ENCODE results near the gene OR2F1. TPM values are rescaled to one million over a fixed set of nuclear protein-coding genes. Genes with fewer than 3 reads are reported as not detected.

Gene OR2F1
- total RNA-seq, 1 donor from 2014 or later = not detected

- Mint-ChIP-seq H3K9me3 (peaks cover 5% of the 10 kb centered on the region), H3K27me3 (peaks cover 5% of the 10 kb centered on the region), H3K36me3 (ENCODE audit: low read depth) (no peaks in the 10 kb centered on the region), H3K4me3 (no peak overlapping the region), H3K27ac (no peak overlapping the region), H3K4me1 (no peaks in the 10 kb centered on the region)
- TF ChIP-seq CTCF (IDR thresholded peaks at IDR 0.05) = no peak
- POLR2A ChIA-PET = interaction anchor here (0.6 kb wide), 1 partner anchor 1065 kb away, joined by 4 read pairs; no protein-coding TSS in a partner anchor
- intact Hi-C loops (cut with micrococcal nuclease) = no loop called here
- CTCF ChIA-PET = no interaction called here
- DNase-seq = no peak
- no peak for ATAC-seq (ENCODE audit: low read depth)
Measured at GRCh38 chr7:143929224-143929920, 25.3 kb upstream of the OR2F1 start.

- Mint-ChIP-seq H3K4me3 (no peak overlapping the region), H3K9me3 (peaks cover 5% of the 10 kb centered on the region), H3K27ac (no peak overlapping the region), H3K4me1 (no peaks in the 10 kb centered on the region), H3K27me3 (peaks cover 19% of the 10 kb centered on the region), H3K36me3 (ENCODE audit: low read depth) (no peaks in the 10 kb centered on the region)
- DNase-seq (no peak), ATAC-seq (ENCODE audit: low read depth) (no peak)
- ChIA-PET CTCF (no interaction called here), POLR2A (interaction anchor here (0.6 kb wide), 1 partner anchor 197 kb away, joined by 4 read pairs; no protein-coding TSS in a partner anchor)
- intact Hi-C loops (cut with micrococcal nuclease) = no loop called here
- no peak for TF ChIP-seq CTCF (IDR thresholded peaks at IDR 0.05)
Measured at GRCh38 chr7:143931739-143932138, 22.9 kb upstream of the OR2F1 start.

GRCh38 chr7:143934526-143935325, 19.9 kb upstream of the OR2F1 start, which contains the start of gene OR2F2:
Gene OR2F2 (plus strand): TSS chr7:143935233. CDS start chr7:143935233, 0 bp downstream.
- TF ChIP-seq CTCF (IDR thresholded peaks at IDR 0.05) = no peak
- H3K27ac Mint-ChIP-seq = no peak within 1 kb of the TSS
- CTCF ChIA-PET = no interaction called here

GRCh38 chr7:143936087-143937009, 18.3 kb upstream of the OR2F1 start:
- Mint-ChIP-seq H3K27me3 (peaks cover 17% of the 10 kb centered on the region), H3K4me1 (no peaks in the 10 kb centered on the region), H3K36me3 (ENCODE audit: low read depth) (no peaks in the 10 kb centered on the region), H3K9me3 (peaks cover 5% of the 10 kb centered on the region), H3K27ac (no peak overlapping the region), H3K4me3 (no peak overlapping the region)
- no peak for TF ChIP-seq CTCF (IDR thresholded peaks at IDR 0.05)
- DNase-seq (no peak), ATAC-seq (ENCODE audit: low read depth) (no peak)
- intact Hi-C loops (cut with micrococcal nuclease) = no loop called here
- CTCF ChIA-PET = no interaction called here
- POLR2A ChIA-PET = no interaction called here

More at GRCh38 chr7:143934526-143935325, 19.9 kb upstream of the OR2F1 start, which contains the start of gene OR2F2:
- Mint-ChIP-seq H3K9me3 (peaks cover 5% of the 10 kb centered on the region), H3K4me1 (no peaks in the 10 kb centered on the region), H3K27me3 (peaks cover 17% of the 10 kb centered on the region), H3K4me3 (no peak within 1 kb of the TSS), H3K36me3 (ENCODE audit: low read depth) (no peaks in the 10 kb centered on the region)
- DNase-seq = no peak
- ATAC-seq (ENCODE audit: low read depth) = no peak
- intact Hi-C loops (cut with micrococcal nuclease) = no loop called here
- POLR2A ChIA-PET = no interaction called here

All from activated B cell treated with CpG ODN at 0.5 μM for 24 hours (primary cell).